Adrenal gland (tissue), 5 donors: ENCODE data around the gene DCP1A.

Experiments
- POLR2A ChIP-seq, 2 donors: fragments of 450-650 bp; IDR thresholded peaks; one replicate each; pipeline ENCODE4 v1.6.1; 2017; ENCODE audit warnings: antibody characterized with exemption in 2 of 2, mild to moderate bottlenecking in 2 of 2, moderate library complexity in 1 of 2
- TF ChIP-seq, protein P1 (sequence below), 6 experiments: fragments of 450-650 bp in 4 of 6; fragments of 200-600 bp in 2 of 6; sonication (generic) in 1 of 6; IDR thresholded peaks; 1 replicate in 5 of 6; 2 replicates in 1 of 6; pipeline versions ENCODE4 v1.5.1 to v1.8.0; 2016 to 2021; ENCODE audit warnings: antibody characterized with exemption in 6 of 6, mild to moderate bottlenecking in 2 of 6, moderate library complexity in 1 of 6
- donor health status: DM: no; HTN: no; CAD: no.

DNA sequence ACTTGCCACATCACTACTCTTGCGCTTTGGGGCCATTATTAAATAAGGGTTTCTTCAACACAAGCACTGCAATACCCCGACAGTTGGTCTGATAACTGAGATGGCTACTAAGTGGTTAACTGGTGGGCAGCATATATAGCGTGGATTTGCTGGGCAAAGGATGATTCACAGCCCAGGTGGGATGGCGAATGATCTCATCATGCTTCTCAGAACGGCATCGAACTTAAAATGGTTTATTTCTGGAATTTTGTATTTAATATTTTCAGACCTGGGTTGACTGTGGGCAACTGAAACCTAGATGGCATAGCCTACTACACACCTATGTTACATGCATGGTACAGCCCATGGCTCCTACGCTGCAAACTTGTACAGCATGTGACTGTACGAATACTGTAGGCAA is 64.8 kb downstream of the DCP1A start:
- TF ChIP-seq, protein P1, sequence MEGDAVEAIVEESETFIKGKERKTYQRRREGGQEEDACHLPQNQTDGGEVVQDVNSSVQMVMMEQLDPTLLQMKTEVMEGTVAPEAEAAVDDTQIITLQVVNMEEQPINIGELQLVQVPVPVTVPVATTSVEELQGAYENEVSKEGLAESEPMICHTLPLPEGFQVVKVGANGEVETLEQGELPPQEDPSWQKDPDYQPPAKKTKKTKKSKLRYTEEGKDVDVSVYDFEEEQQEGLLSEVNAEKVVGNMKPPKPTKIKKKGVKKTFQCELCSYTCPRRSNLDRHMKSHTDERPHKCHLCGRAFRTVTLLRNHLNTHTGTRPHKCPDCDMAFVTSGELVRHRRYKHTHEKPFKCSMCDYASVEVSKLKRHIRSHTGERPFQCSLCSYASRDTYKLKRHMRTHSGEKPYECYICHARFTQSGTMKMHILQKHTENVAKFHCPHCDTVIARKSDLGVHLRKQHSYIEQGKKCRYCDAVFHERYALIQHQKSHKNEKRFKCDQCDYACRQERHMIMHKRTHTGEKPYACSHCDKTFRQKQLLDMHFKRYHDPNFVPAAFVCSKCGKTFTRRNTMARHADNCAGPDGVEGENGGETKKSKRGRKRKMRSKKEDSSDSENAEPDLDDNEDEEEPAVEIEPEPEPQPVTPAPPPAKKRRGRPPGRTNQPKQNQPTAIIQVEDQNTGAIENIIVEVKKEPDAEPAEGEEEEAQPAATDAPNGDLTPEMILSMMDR (IDR thresholded peaks at IDR 0.05), result no peak
- TF ChIP-seq POLR2A (IDR thresholded peaks at IDR 0.05), result no peak
